HCT116 (cell line): ENCODE data around the gene HIVEP1. TPM values are rescaled to one million over a fixed set of nuclear protein-coding genes. Genes with fewer than 3 reads are reported as not detected.

ENCODE experiments used
- ATAC-seq: fragments of 200-7000 bp; cut with Tn5 transposase; 2 replicates; pipeline ENCODE4 v1.9.1; 2020; ENCODE audit warnings: mild to moderate bottlenecking, moderate library complexity
- BruUV-seq: library from RNA; stranded (reverse); fragments of 400-500 nt; replicated peaks from 2 replicates; lab custom pipeline; 2021; lab: Mats Ljungman, UMichigan
- CTCF ChIA-PET: fragments of 300-600 bp; sonication (Branson Sonifier 250); formaldehyde crosslinking; loops from one replicate; lab custom pipeline; 2021; ENCODE audit warnings: antibody characterized with exemption; lab: Charles Lee
- POLR2A ChIA-PET: fragments of 300-600, 350-600 bp; sonication (Branson Sonifier 250); formaldehyde crosslinking; loops from one replicate; lab custom pipeline; 2021; ENCODE audit warnings: antibody characterized with exemption; lab: Charles Lee
- RAD21 ChIA-PET, 2 experiments: fragments of 300-600 bp; sonication (Branson Sonifier 250); formaldehyde crosslinking; loops; one replicate each; lab custom pipeline; 2023; ENCODE audit warnings: low total read pairs in 2 of 2; ENCODE audit not compliant: uncharacterized antibody in 2 of 2, unreplicated experiment in 2 of 2, low non-redundant PET in 1 of 2; lab: Charles Lee
- DNase-seq: peaks from one replicate; pipeline ENCODE4 v3.0.0-alpha.2; 2010; ENCODE audit warnings: low read depth, low spot score
- H2AFZ ChIP-seq: fragments of 200-600 bp; shearing (Covaris generic), sonication (generic); 2 replicates; pipeline ENCODE4 v1.6.1; 2017; ENCODE audit warnings: low read depth, mixed run types, mixed read lengths, antibody characterized with exemption, low read length; ENCODE audit not compliant: poor library complexity, severe bottlenecking
- H3K27ac ChIP-seq: 2 replicates; pipeline ENCODE4 v1.5.1; 2012; ENCODE audit warnings: low read depth, low read length
- H3K27me3 ChIP-seq: fragments of 200-600 bp; sonication (generic); 2 replicates; pipeline ENCODE4 v1.6.1; 2016; ENCODE audit warnings: mixed run types, low read length, mixed read lengths; ENCODE audit not compliant: insufficient read depth
- H3K36me3 ChIP-seq, 2 experiments: fragments of 200-500 bp in 1 of 2; fragments of 200-600 bp in 1 of 2; sonication (Bioruptor generic) in 1 of 2; sonication (generic) in 1 of 2; 2 replicates each; pipeline versions ENCODE4 v1.5.1 to v1.6.1; 2014 to 2016; ENCODE audit warnings: low read length in 2 of 2, inconsistent platforms in 1 of 2, mixed read lengths in 1 of 2, mixed run types in 1 of 2; ENCODE audit not compliant: insufficient read depth in 2 of 2, control insufficient read depth in 1 of 2
- H3K4me1 ChIP-seq, 2 experiments: fragments of 200-600 bp in 1 of 2; sonication (generic) in 1 of 2; 2 replicates each; pipeline versions ENCODE4 v1.5.1 to v1.6.1; 2012 to 2017; ENCODE audit warnings: low read length in 2 of 2, inconsistent platforms in 1 of 2, mild to moderate bottlenecking in 1 of 2, mixed read lengths in 1 of 2, mixed run types in 1 of 2, moderate library complexity in 1 of 2; ENCODE audit not compliant: insufficient read depth in 2 of 2, control insufficient read depth in 1 of 2
- H3K4me2 ChIP-seq: fragments of 200-600 bp; sonication (generic); 2 replicates; pipeline ENCODE4 v1.6.1; 2017; ENCODE audit warnings: mixed run types, low read length, mixed read lengths
- H3K4me3 ChIP-seq, 2 experiments: fragments of 200-600 bp in 1 of 2; sonication (generic) in 1 of 2; replicated peaks in 1 of 2; 2 replicates each; pipeline ENCODE4 v1.5.1; 2011 to 2016; ENCODE audit warnings: low read length in 2 of 2, control low read depth in 1 of 2, low read depth in 1 of 2, mild to moderate bottlenecking in 1 of 2, mixed read lengths in 1 of 2, mixed run types in 1 of 2
- H3K79me2 ChIP-seq: fragments of 200-600 bp; sonication (generic); 2 replicates; pipeline ENCODE4 v1.6.1; 2017; ENCODE audit warnings: mild to moderate bottlenecking, mixed run types, low read length, moderate library complexity, mixed read lengths; ENCODE audit not compliant: insufficient read depth
- H3K9ac ChIP-seq: fragments of 200-600 bp; sonication (generic); 2 replicates; pipeline ENCODE4 v1.6.1; 2016; ENCODE audit warnings: low read length, mixed read lengths
- H3K9me2 ChIP-seq: fragments of 200-600 bp; sonication (generic), shearing (Covaris generic); 2 replicates; pipeline ENCODE4 v1.6.1; 2017; ENCODE audit warnings: mixed run types, mild to moderate bottlenecking, moderate library complexity; ENCODE audit not compliant: insufficient read depth
- H3K9me3 ChIP-seq, 2 experiments: fragments of 200-500 bp in 1 of 2; fragments of 200-600 bp in 1 of 2; sonication (Bioruptor generic) in 1 of 2; sonication (generic) in 1 of 2; 2 replicates each; pipeline ENCODE4 v1.6.1; 2014 to 2017; ENCODE audit warnings: low read length in 2 of 2, mixed read lengths in 2 of 2, inconsistent platforms in 1 of 2, low read depth in 1 of 2, mild to moderate bottlenecking in 1 of 2, mixed run types in 1 of 2, moderate library complexity in 1 of 2; ENCODE audit not compliant: control insufficient read depth in 1 of 2, insufficient read depth in 1 of 2
- H4K20me1 ChIP-seq: fragments of 200-600 bp; sonication (generic), shearing (Covaris generic); 2 replicates; pipeline ENCODE4 v1.6.1; 2017; ENCODE audit warnings: mixed run types, mild to moderate bottlenecking, moderate library complexity; ENCODE audit not compliant: insufficient read depth
- CBX3 ChIP-seq: IDR thresholded peaks from 2 replicates; pipeline ENCODE4 v1.6.1; 2012; ENCODE audit warnings: low read depth
- EGR1 ChIP-seq: IDR thresholded peaks from 2 replicates; pipeline ENCODE4 v1.6.1; 2012; ENCODE audit warnings: low read depth
- ELF1 ChIP-seq: IDR thresholded peaks from 2 replicates; pipeline ENCODE4 v1.6.1; 2012; ENCODE audit warnings: low read depth, borderline replicate concordance
- EZH2phosphoT487 ChIP-seq: fragments of 200-600 bp; IDR thresholded peaks from 2 replicates; pipeline ENCODE4 v1.6.1; 2018; ENCODE audit warnings: antibody characterized with exemption, borderline replicate concordance
- FOSL1 ChIP-seq: IDR thresholded peaks from 2 replicates; pipeline ENCODE4 v1.6.1; 2012; ENCODE audit warnings: low read depth
- JUND ChIP-seq: IDR thresholded peaks from 2 replicates; pipeline ENCODE4 v1.6.1; 2012
- POLR2A ChIP-seq: IDR thresholded peaks from 2 replicates; pipeline ENCODE4 v1.7.0; 2011; ENCODE audit warnings: borderline replicate concordance; ENCODE audit not compliant: insufficient read depth, insufficient read length; ENCODE audit errors: extremely low read depth
- POLR2AphosphoS5 ChIP-seq: IDR thresholded peaks from 2 replicates; pipeline ENCODE4 v1.6.1; 2011; ENCODE audit warnings: mild to moderate bottlenecking, low read depth, low read length, moderate library complexity
- SIN3A ChIP-seq: IDR thresholded peaks from 2 replicates; pipeline ENCODE4 v1.6.1; 2012; ENCODE audit warnings: low read depth
- SP1 ChIP-seq: IDR thresholded peaks from 2 replicates; pipeline ENCODE4 v1.6.1; 2012; ENCODE audit warnings: low read depth
- SRF ChIP-seq: IDR thresholded peaks from 2 replicates; pipeline ENCODE4 v1.6.1; 2012; ENCODE audit warnings: low read depth
- TCF7L2 ChIP-seq: IDR thresholded peaks from 2 replicates; pipeline ENCODE4 v1.7.0; 2011; ENCODE audit warnings: borderline replicate concordance, inconsistent platforms; ENCODE audit not compliant: insufficient read depth, insufficient read length; ENCODE audit errors: extremely low read depth
- YY1 ChIP-seq: IDR thresholded peaks from 2 replicates; pipeline ENCODE4 v1.6.1; 2011; ENCODE audit warnings: low read length, low read depth, moderate library complexity, mild to moderate bottlenecking; ENCODE audit not compliant: insufficient replicate concordance; ENCODE audit errors: extremely low read depth
- ZFX ChIP-seq: fragments of 450-650 bp; IDR thresholded peaks from 2 replicates; pipeline ENCODE4 v1.6.1; 2017
- intact Hi-C: fragments of 100-400 bp; cut with micrococcal nuclease; formaldehyde crosslinking; loops from 2 replicates; pipeline ENCODE4 v1.10.0; 2022
- total RNA-seq: library from RNA; stranded (reverse); gene quantifications from one replicate; pipeline ENCODE4 v1.2.1, GENCODE V29; 2021; ENCODE audit not compliant: unreplicated experiment
- TF ChIP-seq, protein P1 (sequence below): IDR thresholded peaks from 2 replicates; pipeline ENCODE4 v1.6.1; 2012; ENCODE audit warnings: low read depth
- TF ChIP-seq, protein P2 (sequence below): IDR thresholded peaks from 2 replicates; pipeline ENCODE4 v1.6.1; 2011; ENCODE audit warnings: mild to moderate bottlenecking, low read length, moderate library complexity; ENCODE audit not compliant: insufficient replicate concordance; ENCODE audit errors: extremely low read depth

The HIVEP1 gene
- total RNA-seq, 1 experiment from 2014 or later = 11.2 TPM

DNA sequence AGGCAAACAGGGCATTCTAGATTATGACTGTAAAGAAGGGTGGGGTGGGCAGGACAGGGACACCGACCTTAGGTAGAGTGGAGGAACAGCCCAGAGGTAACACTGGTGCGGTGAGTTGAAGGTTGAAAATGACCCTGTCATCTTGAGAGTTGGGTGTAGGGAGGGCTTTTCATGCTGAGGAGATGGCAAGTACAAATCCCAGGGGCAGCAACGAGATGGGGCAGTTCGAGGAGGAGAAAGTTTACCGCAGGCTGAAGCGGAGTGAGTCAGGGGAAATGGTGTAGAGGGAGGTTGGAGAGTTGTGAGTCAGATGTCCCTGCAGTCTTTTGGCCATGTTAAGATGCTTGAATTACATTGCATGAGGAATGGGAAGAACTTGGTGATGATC lies 101.1 kb downstream of the HIVEP1 start:
- BruUV-seq = no TSS peak
- intact Hi-C loops = no loop called here

DNA sequence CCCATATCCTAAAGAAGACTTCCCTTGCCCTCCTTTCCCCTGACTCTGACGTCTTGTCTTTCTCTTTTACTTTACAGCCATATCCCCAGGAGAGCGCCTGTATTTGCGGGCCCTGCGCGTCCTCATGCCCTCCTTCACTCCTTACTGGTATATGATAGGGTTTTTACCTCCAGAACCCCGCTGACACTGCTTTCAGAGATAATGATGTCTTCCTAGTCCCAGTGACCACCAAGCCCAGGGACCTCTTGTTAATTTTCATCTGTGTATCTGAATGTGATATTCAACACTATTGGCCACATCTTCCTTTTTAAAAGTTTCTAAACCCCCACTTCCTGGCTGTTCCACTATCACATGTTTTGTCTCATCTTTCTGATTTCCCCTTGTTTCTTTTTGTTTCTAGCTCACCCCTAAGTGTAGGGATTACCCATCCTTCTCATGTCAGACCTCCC lies 102.0 kb downstream of the HIVEP1 start:
- H3K9me2 ChIP-seq = no peaks in the 10 kb centered on the region
- no peak overlapping the region for H3K4me3 ChIP-seq
- no peak overlapping the region for H3K27ac ChIP-seq
- POLR2A ChIA-PET = no interaction called here
- no peaks in the 10 kb centered on the region for H3K27me3 ChIP-seq
- ATAC-seq (no peak), DNase-seq (no peak)
- intact Hi-C loops = no loop called here
- H3K36me3 ChIP-seq = no peaks in the 10 kb centered on the region
- no peaks in the 10 kb centered on the region for H3K9me3 ChIP-seq
- no peak overlapping the region for H2AFZ ChIP-seq
- H3K4me1 ChIP-seq = no peaks in the 10 kb centered on the region
- H4K20me1 ChIP-seq = no peaks in the 10 kb centered on the region
- RAD21 ChIA-PET = no interaction called here
- H3K9ac ChIP-seq = no peak overlapping the region
- BruUV-seq = no TSS peak
- no peak overlapping the region for H3K4me2 ChIP-seq
- no peaks in the 10 kb centered on the region for H3K79me2 ChIP-seq
- CTCF ChIA-PET = no interaction called here
- TF ChIP-seq SRF = no peak
- TF ChIP-seq JUND = no peak
- TF ChIP-seq SP1 = no peak
- no peak for TF ChIP-seq TCF7L2
- TF ChIP-seq, protein P1, sequence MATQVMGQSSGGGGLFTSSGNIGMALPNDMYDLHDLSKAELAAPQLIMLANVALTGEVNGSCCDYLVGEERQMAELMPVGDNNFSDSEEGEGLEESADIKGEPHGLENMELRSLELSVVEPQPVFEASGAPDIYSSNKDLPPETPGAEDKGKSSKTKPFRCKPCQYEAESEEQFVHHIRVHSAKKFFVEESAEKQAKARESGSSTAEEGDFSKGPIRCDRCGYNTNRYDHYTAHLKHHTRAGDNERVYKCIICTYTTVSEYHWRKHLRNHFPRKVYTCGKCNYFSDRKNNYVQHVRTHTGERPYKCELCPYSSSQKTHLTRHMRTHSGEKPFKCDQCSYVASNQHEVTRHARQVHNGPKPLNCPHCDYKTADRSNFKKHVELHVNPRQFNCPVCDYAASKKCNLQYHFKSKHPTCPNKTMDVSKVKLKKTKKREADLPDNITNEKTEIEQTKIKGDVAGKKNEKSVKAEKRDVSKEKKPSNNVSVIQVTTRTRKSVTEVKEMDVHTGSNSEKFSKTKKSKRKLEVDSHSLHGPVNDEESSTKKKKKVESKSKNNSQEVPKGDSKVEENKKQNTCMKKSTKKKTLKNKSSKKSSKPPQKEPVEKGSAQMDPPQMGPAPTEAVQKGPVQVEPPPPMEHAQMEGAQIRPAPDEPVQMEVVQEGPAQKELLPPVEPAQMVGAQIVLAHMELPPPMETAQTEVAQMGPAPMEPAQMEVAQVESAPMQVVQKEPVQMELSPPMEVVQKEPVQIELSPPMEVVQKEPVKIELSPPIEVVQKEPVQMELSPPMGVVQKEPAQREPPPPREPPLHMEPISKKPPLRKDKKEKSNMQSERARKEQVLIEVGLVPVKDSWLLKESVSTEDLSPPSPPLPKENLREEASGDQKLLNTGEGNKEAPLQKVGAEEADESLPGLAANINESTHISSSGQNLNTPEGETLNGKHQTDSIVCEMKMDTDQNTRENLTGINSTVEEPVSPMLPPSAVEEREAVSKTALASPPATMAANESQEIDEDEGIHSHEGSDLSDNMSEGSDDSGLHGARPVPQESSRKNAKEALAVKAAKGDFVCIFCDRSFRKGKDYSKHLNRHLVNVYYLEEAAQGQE = no peak
- no peak for TF ChIP-seq SIN3A
- TF ChIP-seq, protein P2, sequence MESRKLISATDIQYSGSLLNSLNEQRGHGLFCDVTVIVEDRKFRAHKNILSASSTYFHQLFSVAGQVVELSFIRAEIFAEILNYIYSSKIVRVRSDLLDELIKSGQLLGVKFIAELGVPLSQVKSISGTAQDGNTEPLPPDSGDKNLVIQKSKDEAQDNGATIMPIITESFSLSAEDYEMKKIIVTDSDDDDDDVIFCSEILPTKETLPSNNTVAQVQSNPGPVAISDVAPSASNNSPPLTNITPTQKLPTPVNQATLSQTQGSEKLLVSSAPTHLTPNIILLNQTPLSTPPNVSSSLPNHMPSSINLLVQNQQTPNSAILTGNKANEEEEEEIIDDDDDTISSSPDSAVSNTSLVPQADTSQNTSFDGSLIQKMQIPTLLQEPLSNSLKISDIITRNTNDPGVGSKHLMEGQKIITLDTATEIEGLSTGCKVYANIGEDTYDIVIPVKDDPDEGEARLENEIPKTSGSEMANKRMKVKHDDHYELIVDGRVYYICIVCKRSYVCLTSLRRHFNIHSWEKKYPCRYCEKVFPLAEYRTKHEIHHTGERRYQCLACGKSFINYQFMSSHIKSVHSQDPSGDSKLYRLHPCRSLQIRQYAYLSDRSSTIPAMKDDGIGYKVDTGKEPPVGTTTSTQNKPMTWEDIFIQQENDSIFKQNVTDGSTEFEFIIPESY = no peak
- no peak for TF ChIP-seq FOSL1
- TF ChIP-seq EZH2phosphoT487 = no peak
- no peak for TF ChIP-seq POLR2A
- TF ChIP-seq EGR1 = no peak
- TF ChIP-seq ZFX = no peak
- no peak for TF ChIP-seq ELF1
- TF ChIP-seq CBX3 = no peak
- TF ChIP-seq YY1 = no peak

More for the DNA sequence above, 101.1 kb downstream of the HIVEP1 start:
- CTCF ChIA-PET = no interaction called here
- ATAC-seq (no peak), DNase-seq (no peak)
- Histone ChIP-seq H3K9me3 (no peaks in the 10 kb centered on the region), H3K79me2 (no peaks in the 10 kb centered on the region), H3K27me3 (no peaks in the 10 kb centered on the region), H3K4me2 (no peak overlapping the region)
- TF ChIP-seq JUND (no peak), FOSL1 (no peak), POLR2AphosphoS5 (no peak), TCF7L2 (no peak), EGR1 (no peak), ELF1 (no peak)
- TF ChIP-seq, all 23 proteins: peak for 0
- H3K4me3 ChIP-seq = no peak overlapping the region
- RAD21 ChIA-PET = no interaction called here
- H3K4me1 ChIP-seq = no peaks in the 10 kb centered on the region
- H3K9ac ChIP-seq = no peak overlapping the region
- no peaks in the 10 kb centered on the region for H4K20me1 ChIP-seq
- H2AFZ ChIP-seq = no peak overlapping the region
- POLR2A ChIA-PET = no interaction called here
- H3K36me3 ChIP-seq = no peaks in the 10 kb centered on the region
- H3K27ac ChIP-seq = no peak overlapping the region
- H3K9me2 ChIP-seq = no peaks in the 10 kb centered on the region
